HL-60 (cell line): ENCODE data around the gene SH3PXD2A.

Source experiments
- DNase-seq, 2 experiments: peaks; one replicate each; pipeline ENCODE4 v3.0.0-alpha.2; 2010 to 2020; ENCODE audit warnings: low read depth in 1 of 2, low spot score in 1 of 2
- H3K27ac ChIP-seq: fragments of 250-450 bp; sonication (Bioruptor Pico); replicated peaks from 2 replicates; pipeline ENCODE4 v1.5.1; 2020; ENCODE audit warnings: mild to moderate bottlenecking, moderate library complexity
- H3K27me3 ChIP-seq: fragments of 250-450 bp; sonication (Bioruptor Pico); 2 replicates; pipeline ENCODE4 v1.5.1; 2021; ENCODE audit warnings: mild to moderate bottlenecking, moderate library complexity; ENCODE audit not compliant: insufficient read depth, poor library complexity, severe bottlenecking
- H3K4me3 ChIP-seq: replicated peaks from 2 replicates; pipeline ENCODE4 v1.5.1; 2011; ENCODE audit warnings: mild to moderate bottlenecking, control low read depth, low read length; ENCODE audit not compliant: insufficient read depth
- CTCF ChIP-seq: IDR thresholded peaks from one replicate; pipeline ENCODE4 v1.5.1; 2011; ENCODE audit warnings: low read length, control low read depth, inconsistent platforms; ENCODE audit not compliant: insufficient read depth
- GABPA ChIP-seq: IDR thresholded peaks from 2 replicates; pipeline ENCODE4 v1.6.1; 2012; ENCODE audit warnings: low read depth
- POLR2AphosphoS5 ChIP-seq: IDR thresholded peaks from 2 replicates; pipeline ENCODE4 v1.6.1; 2012; ENCODE audit warnings: low read depth
- REST ChIP-seq: IDR thresholded peaks from 2 replicates; pipeline ENCODE4 v1.6.1; 2012; ENCODE audit warnings: low read depth; ENCODE audit not compliant: insufficient replicate concordance
- SPI1 ChIP-seq: IDR thresholded peaks from 2 replicates; pipeline ENCODE4 v1.6.1; 2012; ENCODE audit warnings: low read depth, mild to moderate bottlenecking, borderline replicate concordance

The SH3PXD2A gene

GRCh38 chr10:103587073-103587472, 268.3 kb downstream of the SH3PXD2A start:
- no peak for DNase-seq
- H3K27ac ChIP-seq, result no peak overlapping the region
- TF ChIP-seq CTCF (no peak), POLR2AphosphoS5 (no peak), REST (no peak), SPI1 (no peak), GABPA (no peak)
- H3K27me3 ChIP-seq, result peaks cover 3% of the 10 kb centered on the region
- H3K4me3 ChIP-seq, result no peak overlapping the region

- Histone ChIP-seq H3K27me3 (peaks cover 3% of the 10 kb centered on the region), H3K4me3 (peak overlapping the region; percentile 43; the same call in 1 of the 2 replicates), H3K27ac (no peak overlapping the region)
- TF ChIP-seq POLR2AphosphoS5, result no peak
- TF ChIP-seq SPI1, result no peak
- TF ChIP-seq CTCF, result no peak
- no peak for TF ChIP-seq GABPA
- TF ChIP-seq REST, result no peak
- DNase-seq, result no peak
Observed at GRCh38 chr10:103585011-103585405, 270.4 kb downstream of the SH3PXD2A start.

GRCh38 chr10:103584216-103585010, 271.0 kb downstream of the SH3PXD2A start:
- peak; percentile 27 to 50 for DNase-seq
- peak overlapping the region; percentile 43 for H3K4me3 ChIP-seq

More at GRCh38 chr10:103584216-103585010, 271.0 kb downstream of the SH3PXD2A start:
- 0 out of 2 replicates have a peak, but pooled peaks have one; percentile 23 for TF ChIP-seq POLR2AphosphoS5
- no peak for TF ChIP-seq CTCF
- TF ChIP-seq SPI1, result peak; percentile 39; the same call in 1 of the 2 replicates
- Histone ChIP-seq H3K27ac (no peak overlapping the region), H3K27me3 (peaks cover 3% of the 10 kb centered on the region)
